Neutrophil (primary cell): ENCODE data around the gene FBXW8.
A peak's percentile ranks its signal among the peaks of the same experiment; 100 is the strongest.

Experiments
- H3K27ac ChIP-seq: fragments of 200-600 bp; sonication (generic); 2 replicates; pipeline ENCODE4 v1.5.1; 2016; ENCODE audit warnings: mild to moderate bottlenecking, moderate library complexity
- H3K27me3 ChIP-seq: fragments of 200-600 bp; sonication (generic); 2 replicates; pipeline ENCODE4 v1.6.0; 2016; ENCODE audit warnings: mild to moderate bottlenecking
- H3K36me3 ChIP-seq: fragments of 200-600 bp; sonication (generic); 2 replicates; pipeline ENCODE4 v1.5.1; 2017
- H3K4me1 ChIP-seq, 2 experiments: fragments of 200-600 bp in 1 of 2; sonication (generic) in 1 of 2; 1 replicate in 1 of 2; 2 replicates in 1 of 2; pipeline versions ENCODE4 v1.5.1 to v1.6.1; 2013 to 2016; ENCODE audit warnings: low read depth in 1 of 2, low read length in 1 of 2, mild to moderate bottlenecking in 1 of 2, moderate library complexity in 1 of 2; ENCODE audit not compliant: control insufficient read depth in 1 of 2, insufficient read depth in 1 of 2
- H3K4me3 ChIP-seq, 2 experiments: fragments of 200-600 bp in 1 of 2; sonication (generic) in 1 of 2; 1 replicate in 1 of 2; 2 replicates in 1 of 2; pipeline ENCODE4 v1.5.1; 2013 to 2016; ENCODE audit warnings: low read depth in 1 of 2, low read length in 1 of 2, mild to moderate bottlenecking in 1 of 2, moderate library complexity in 1 of 2
- H3K9me3 ChIP-seq: fragments of 200-600 bp; sonication (generic); 2 replicates; pipeline ENCODE4 v1.5.1; 2016
- TF ChIP-seq, protein P1 (sequence below): fragments of 200-600 bp; sonication (generic); IDR thresholded peaks from 2 replicates; pipeline ENCODE4 v1.5.1; 2016; ENCODE audit warnings: antibody characterized with exemption

Gene FBXW8

GRCh38 chr12:117069926-117070900 is 159.5 kb downstream of the FBXW8 start:
- TF ChIP-seq, protein P1, sequence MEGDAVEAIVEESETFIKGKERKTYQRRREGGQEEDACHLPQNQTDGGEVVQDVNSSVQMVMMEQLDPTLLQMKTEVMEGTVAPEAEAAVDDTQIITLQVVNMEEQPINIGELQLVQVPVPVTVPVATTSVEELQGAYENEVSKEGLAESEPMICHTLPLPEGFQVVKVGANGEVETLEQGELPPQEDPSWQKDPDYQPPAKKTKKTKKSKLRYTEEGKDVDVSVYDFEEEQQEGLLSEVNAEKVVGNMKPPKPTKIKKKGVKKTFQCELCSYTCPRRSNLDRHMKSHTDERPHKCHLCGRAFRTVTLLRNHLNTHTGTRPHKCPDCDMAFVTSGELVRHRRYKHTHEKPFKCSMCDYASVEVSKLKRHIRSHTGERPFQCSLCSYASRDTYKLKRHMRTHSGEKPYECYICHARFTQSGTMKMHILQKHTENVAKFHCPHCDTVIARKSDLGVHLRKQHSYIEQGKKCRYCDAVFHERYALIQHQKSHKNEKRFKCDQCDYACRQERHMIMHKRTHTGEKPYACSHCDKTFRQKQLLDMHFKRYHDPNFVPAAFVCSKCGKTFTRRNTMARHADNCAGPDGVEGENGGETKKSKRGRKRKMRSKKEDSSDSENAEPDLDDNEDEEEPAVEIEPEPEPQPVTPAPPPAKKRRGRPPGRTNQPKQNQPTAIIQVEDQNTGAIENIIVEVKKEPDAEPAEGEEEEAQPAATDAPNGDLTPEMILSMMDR: no peak
- no peaks in the 10 kb centered on the region for H3K27me3 ChIP-seq
- H3K27ac ChIP-seq: peak overlapping the region; percentile 92
- H3K36me3 ChIP-seq: peaks cover 4% of the 10 kb centered on the region
- peaks cover 74 to 77% of the 10 kb centered on the region in 2 experiments for H3K4me1 ChIP-seq
- peak overlapping the region; percentile 26 to 43 for H3K4me3 ChIP-seq
- no peaks in the 10 kb centered on the region for H3K9me3 ChIP-seq

- TF ChIP-seq, protein P1: no peak
- Histone ChIP-seq H3K27me3 (no peaks in the 10 kb centered on the region), H3K4me1 (peaks cover 66 to 70% of the 10 kb centered on the region in 2 experiments), H3K9me3 (no peaks in the 10 kb centered on the region), H3K36me3 (peaks cover 4% of the 10 kb centered on the region), H3K4me3 (peak overlapping the region; percentile 26 to 43), H3K27ac (peak overlapping the region; percentile 92)
Measured at GRCh38 chr12:117071009-117071408, 160.3 kb downstream of the FBXW8 start.

GRCh38 chr12:117072106-117072505 is 161.4 kb downstream of the FBXW8 start:
- peaks cover 61 to 71% of the 10 kb centered on the region in 2 experiments for H3K4me1 ChIP-seq

DNA sequence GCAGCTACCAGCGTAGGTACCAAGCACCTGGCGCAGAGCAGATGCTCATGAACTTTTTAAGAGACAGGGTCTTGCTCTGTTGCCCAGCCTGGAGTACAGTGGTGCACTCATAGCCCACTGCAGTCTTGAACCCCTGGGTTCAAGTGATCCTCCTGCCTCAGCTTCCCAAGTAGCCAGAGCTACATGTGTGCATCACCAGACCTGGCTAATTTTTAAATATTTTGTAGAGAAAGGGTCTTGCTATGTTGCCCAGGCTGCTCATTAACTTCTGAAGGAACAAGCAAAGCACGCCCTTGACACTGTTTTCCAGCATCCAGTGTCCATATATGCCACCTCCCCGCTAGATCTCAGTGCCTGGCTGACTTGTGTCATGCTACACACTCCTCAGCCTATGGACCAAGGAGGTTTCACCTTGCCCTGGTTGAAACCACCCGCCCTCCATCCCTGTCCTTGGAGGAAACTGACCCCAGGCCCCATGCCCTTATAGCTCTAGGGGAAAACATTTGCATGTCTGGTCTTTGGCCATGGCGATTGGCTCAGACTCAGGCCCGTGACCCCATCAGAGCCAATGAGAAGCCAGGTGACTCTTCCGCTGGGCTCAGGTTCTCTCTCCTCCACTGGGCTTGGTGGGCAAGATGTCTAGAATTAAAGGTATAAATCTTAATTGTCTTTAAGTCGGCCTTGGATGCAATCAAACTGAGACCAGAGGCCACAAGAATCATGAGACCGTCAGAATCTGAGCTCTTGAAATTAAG is 162.2 kb downstream of the FBXW8 start:
- peak overlapping the region; percentile 92 for H3K27ac ChIP-seq

More at GRCh38 chr12:117072106-117072505, 161.4 kb downstream of the FBXW8 start:
- Histone ChIP-seq H3K36me3 (peaks cover 4% of the 10 kb centered on the region), H3K27ac (peak overlapping the region; percentile 92), H3K27me3 (no peaks in the 10 kb centered on the region), H3K4me3 (no peak overlapping the region), H3K9me3 (no peaks in the 10 kb centered on the region)
- TF ChIP-seq, protein P1: no peak

DNA sequence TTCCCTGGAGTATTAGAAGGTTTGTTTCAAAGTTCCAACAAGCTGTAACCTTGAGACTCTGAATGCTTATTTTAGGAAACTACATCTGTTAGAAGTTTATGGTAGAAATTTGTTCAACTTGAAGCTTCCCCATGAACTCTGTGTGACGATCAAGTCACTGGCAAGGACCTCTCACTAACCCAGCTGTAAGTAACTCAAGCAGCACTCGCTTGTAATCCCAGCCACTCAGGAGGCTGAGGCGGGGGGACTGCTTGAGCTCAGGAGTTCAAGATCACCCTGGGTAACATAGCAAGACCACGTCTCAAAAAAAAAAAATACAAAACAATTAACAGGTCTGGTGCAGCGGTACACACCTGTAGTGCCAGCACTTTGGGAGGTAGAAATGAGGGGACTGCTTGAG is 162.9 kb downstream of the FBXW8 start:
- H3K9me3 ChIP-seq: no peaks in the 10 kb centered on the region
- H3K27ac ChIP-seq: peak overlapping the region; percentile 18
- H3K4me1 ChIP-seq: peaks cover 49 to 59% of the 10 kb centered on the region in 2 experiments
- TF ChIP-seq, protein P1: no peak
- no peak overlapping the region for H3K4me3 ChIP-seq
- no peaks in the 10 kb centered on the region for H3K27me3 ChIP-seq
- peaks cover 4% of the 10 kb centered on the region for H3K36me3 ChIP-seq

More for the DNA sequence above, 162.2 kb downstream of the FBXW8 start:
- no peaks in the 10 kb centered on the region for H3K9me3 ChIP-seq
- TF ChIP-seq, protein P1: no peak
- peaks cover 4% of the 10 kb centered on the region for H3K36me3 ChIP-seq
- H3K4me3 ChIP-seq: no peak overlapping the region
- peaks cover 56 to 66% of the 10 kb centered on the region in 2 experiments for H3K4me1 ChIP-seq
- no peaks in the 10 kb centered on the region for H3K27me3 ChIP-seq
